PFSK-1 (cell line): ENCODE results near the gene CPNE6.

ENCODE experiments used
- FOXP2 ChIP-seq: optimal IDR thresholded peaks from 2 replicates; pipeline ENCODE3; 2011; ENCODE audit warnings: borderline replicate concordance, control low read depth, inconsistent platforms; ENCODE audit not compliant: insufficient read depth; ENCODE audit errors: extremely low read length, extremely low read depth
- POLR2AphosphoS5 ChIP-seq: IDR thresholded peaks from 2 replicates; pipeline ENCODE4 v1.6.1; 2012; ENCODE audit warnings: low read depth, mild to moderate bottlenecking, control low read depth, low read length, moderate library complexity
- SIN3A ChIP-seq: IDR thresholded peaks from 2 replicates; pipeline ENCODE4 v1.6.1; 2012; ENCODE audit warnings: mild to moderate bottlenecking, low read length, moderate library complexity, borderline replicate concordance; ENCODE audit not compliant: insufficient read depth
- TAF1 ChIP-seq: IDR thresholded peaks from 2 replicates; pipeline ENCODE4 v1.6.1; 2012; ENCODE audit warnings: low read length, control low read depth, borderline replicate concordance; ENCODE audit not compliant: insufficient read depth
- TF ChIP-seq, protein P1 (sequence below), 2 experiments: IDR thresholded peaks; 2 replicates each; pipeline versions ENCODE4 v1.6.1 to v1.8.0; 2011 to 2012; ENCODE audit warnings: low read depth in 2 of 2, low read length in 2 of 2, control low read depth in 1 of 2, inconsistent platforms in 1 of 2, mild to moderate bottlenecking in 1 of 2, moderate library complexity in 1 of 2; ENCODE audit not compliant: insufficient read depth in 1 of 2

Gene CPNE6

GRCh38 chr14:24102357-24103048, 31.1 kb downstream of the CPNE6 start:
- TF ChIP-seq SIN3A (no peak), TAF1 (no peak), FOXP2 (no peak), POLR2AphosphoS5 (no peak)
- TF ChIP-seq, protein P1, sequence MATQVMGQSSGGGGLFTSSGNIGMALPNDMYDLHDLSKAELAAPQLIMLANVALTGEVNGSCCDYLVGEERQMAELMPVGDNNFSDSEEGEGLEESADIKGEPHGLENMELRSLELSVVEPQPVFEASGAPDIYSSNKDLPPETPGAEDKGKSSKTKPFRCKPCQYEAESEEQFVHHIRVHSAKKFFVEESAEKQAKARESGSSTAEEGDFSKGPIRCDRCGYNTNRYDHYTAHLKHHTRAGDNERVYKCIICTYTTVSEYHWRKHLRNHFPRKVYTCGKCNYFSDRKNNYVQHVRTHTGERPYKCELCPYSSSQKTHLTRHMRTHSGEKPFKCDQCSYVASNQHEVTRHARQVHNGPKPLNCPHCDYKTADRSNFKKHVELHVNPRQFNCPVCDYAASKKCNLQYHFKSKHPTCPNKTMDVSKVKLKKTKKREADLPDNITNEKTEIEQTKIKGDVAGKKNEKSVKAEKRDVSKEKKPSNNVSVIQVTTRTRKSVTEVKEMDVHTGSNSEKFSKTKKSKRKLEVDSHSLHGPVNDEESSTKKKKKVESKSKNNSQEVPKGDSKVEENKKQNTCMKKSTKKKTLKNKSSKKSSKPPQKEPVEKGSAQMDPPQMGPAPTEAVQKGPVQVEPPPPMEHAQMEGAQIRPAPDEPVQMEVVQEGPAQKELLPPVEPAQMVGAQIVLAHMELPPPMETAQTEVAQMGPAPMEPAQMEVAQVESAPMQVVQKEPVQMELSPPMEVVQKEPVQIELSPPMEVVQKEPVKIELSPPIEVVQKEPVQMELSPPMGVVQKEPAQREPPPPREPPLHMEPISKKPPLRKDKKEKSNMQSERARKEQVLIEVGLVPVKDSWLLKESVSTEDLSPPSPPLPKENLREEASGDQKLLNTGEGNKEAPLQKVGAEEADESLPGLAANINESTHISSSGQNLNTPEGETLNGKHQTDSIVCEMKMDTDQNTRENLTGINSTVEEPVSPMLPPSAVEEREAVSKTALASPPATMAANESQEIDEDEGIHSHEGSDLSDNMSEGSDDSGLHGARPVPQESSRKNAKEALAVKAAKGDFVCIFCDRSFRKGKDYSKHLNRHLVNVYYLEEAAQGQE (IDR thresholded peaks at IDR 0.05; ENCODE audit: insufficient read depth in 1 of 2, low read depth in 2 of 2, low read length in 2 of 2): no peak

DNA sequence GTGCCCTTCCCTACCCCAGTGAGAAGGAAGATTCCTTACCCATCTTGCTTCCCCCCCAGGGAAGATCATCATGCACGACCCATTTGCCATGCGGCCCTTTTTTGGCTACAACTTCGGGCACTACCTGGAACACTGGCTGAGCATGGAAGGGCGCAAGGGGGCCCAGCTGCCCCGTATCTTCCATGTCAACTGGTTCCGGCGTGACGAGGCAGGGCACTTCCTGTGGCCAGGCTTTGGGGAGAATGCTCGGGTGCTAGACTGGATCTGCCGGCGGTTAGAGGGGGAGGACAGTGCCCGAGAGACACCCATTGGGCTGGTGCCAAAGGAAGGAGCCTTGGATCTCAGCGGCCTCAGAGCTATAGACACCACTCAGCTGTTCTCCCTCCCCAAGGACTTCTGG, 32.1 kb downstream of the CPNE6 start:
- TF ChIP-seq, protein P1 (IDR thresholded peaks at IDR 0.05; ENCODE audit: insufficient read depth in 1 of 2, low read depth in 2 of 2, low read length in 2 of 2): no peak
- TF ChIP-seq FOXP2 (no peak), POLR2AphosphoS5 (no peak), TAF1 (no peak), SIN3A (no peak)

DNA sequence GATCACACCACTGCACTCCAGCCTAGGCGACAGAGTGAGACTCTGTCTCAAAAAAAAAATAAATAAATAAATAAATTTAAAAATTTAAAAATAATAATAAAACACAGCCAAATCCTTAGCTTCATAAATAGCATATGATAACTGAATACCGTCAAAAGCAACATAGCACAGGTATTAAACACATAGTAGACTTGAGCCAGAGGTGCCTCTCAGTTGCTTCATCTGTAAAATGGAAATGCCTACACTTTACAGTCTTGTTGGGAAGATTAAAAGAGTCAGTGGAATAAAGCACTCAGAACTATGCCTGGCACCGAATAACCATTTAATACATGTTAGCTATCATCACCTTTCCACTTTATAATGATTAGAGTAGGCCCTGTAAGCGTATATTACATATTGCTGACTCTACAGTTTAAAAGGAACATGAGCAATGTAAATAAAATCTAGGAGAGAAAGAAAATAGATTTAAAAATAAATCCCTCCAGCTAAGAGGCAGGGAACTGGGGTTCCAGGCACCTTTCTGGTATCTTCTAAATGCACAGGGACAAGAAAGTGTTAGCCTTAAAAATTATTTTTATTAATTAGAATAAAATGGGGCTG, 35.4 kb downstream of the CPNE6 start:
- TF ChIP-seq TAF1 (no peak), FOXP2 (no peak), SIN3A (no peak), POLR2AphosphoS5 (no peak)
- TF ChIP-seq, protein P1 (IDR thresholded peaks at IDR 0.05; ENCODE audit: insufficient read depth in 1 of 2, low read depth in 2 of 2, low read length in 2 of 2): no peak

DNA sequence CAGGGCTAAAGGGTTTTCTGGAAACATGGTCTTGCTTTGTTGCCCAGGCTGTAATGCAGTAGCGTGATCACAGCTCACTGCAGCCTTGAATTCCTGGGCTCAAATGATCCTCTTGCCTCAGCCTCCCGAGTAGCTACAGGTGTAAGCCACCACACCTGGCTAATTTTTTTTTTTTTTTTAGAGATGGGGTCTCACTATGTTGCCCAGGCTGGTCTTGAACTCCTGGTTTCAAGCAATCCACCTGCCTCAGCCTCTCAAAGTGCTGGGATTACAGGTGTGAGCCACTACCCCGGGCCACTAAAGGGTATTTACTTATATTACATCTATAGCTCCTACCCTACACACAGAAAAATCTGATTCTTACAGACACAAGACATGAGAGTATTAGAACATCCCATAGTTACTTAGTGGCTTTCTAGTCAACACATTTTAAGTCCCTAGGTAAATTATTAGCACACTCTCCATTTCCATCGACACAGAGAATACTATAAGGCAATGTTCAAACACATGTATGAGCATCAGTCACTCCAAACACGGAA, 37.0 kb downstream of the CPNE6 start:
- TF ChIP-seq POLR2AphosphoS5: no peak
- TF ChIP-seq, protein P1 (IDR thresholded peaks at IDR 0.05; ENCODE audit: insufficient read depth in 1 of 2, low read depth in 2 of 2, low read length in 2 of 2): no peak
- no peak for TF ChIP-seq TAF1
- TF ChIP-seq FOXP2: no peak
- TF ChIP-seq SIN3A: no peak
